ENCODE measurements around the gene PDE8B. TPM values are rescaled to one million over a fixed set of nuclear protein-coding genes. Genes with fewer than 3 reads are reported as not detected.
A peak's percentile ranks its signal among the peaks of the same experiment; 100 is the strongest.

PDE8B gene
- total RNA-seq: 1 to 10 TPM; 1.1 to 3.9 (median 1.5) TPM

GRCh38 chr5:77210091-77210963, at the start of gene PDE8B:
TSS of gene PDE8B (plus strand) at chr5:77210680. CDS start at chr5:77210926, 246 bp downstream.
- H3K9me3 ChIP-seq: no peaks in the 10 kb centered on the region
- TF ChIP-seq POLR2AphosphoS5 (IDR thresholded peaks at IDR 0.05) (no peak), CTCF (IDR thresholded peaks at IDR 0.05) (no peak), EP300 (IDR thresholded peaks at IDR 0.05) (no peak), POLR2A (IDR thresholded peaks at IDR 0.05) (no peak)
- H3K27me3 ChIP-seq: peaks cover 46% of the 10 kb centered on the region
- peak within 1 kb of the TSS; percentile 73 for H3K4me3 ChIP-seq
- 5% methylated on average over 16 of the region's 110 CpGs for WGBS
- H3K27ac ChIP-seq: no peak within 1 kb of the TSS
- no peak for DNase-seq (ENCODE audit: low spot score in 2 of 2)
- H3K4me1 ChIP-seq: peaks cover 18% of the 10 kb centered on the region
- H3K36me3 ChIP-seq: no peaks in the 10 kb centered on the region

- WGBS: 73% methylated on average over 2 of the region's 2 CpGs
- no peak overlapping the region for H3K27ac ChIP-seq
- no peaks in the 10 kb centered on the region for H3K36me3 ChIP-seq
- TF ChIP-seq EP300 (IDR thresholded peaks at IDR 0.05) (no peak), POLR2A (IDR thresholded peaks at IDR 0.05) (no peak), CTCF (IDR thresholded peaks at IDR 0.05) (no peak), POLR2AphosphoS5 (IDR thresholded peaks at IDR 0.05) (no peak)
- H3K4me1 ChIP-seq: peaks cover 14% of the 10 kb centered on the region
- H3K4me3 ChIP-seq: no peak overlapping the region
- H3K9me3 ChIP-seq: no peaks in the 10 kb centered on the region
- no peak for DNase-seq (ENCODE audit: low spot score in 2 of 2)
- H3K27me3 ChIP-seq: no peaks in the 10 kb centered on the region
These were observed 47.0 kb upstream of the PDE8B start for GRCh38 chr5:77163453-77163852.

- DNase-seq (ENCODE audit: low spot score in 2 of 2): no peak
- H3K27me3 ChIP-seq: no peaks in the 10 kb centered on the region
- no peaks in the 10 kb centered on the region for H3K36me3 ChIP-seq
- H3K4me3 ChIP-seq: no peak overlapping the region
- TF ChIP-seq CTCF (IDR thresholded peaks at IDR 0.05) (no peak), POLR2A (IDR thresholded peaks at IDR 0.05) (no peak), EP300 (IDR thresholded peaks at IDR 0.05) (no peak), POLR2AphosphoS5 (IDR thresholded peaks at IDR 0.05) (no peak)
- no peaks in the 10 kb centered on the region for H3K9me3 ChIP-seq
- H3K27ac ChIP-seq: peak overlapping the region; percentile 62
- peaks cover 24% of the 10 kb centered on the region for H3K4me1 ChIP-seq
These were observed 43.4 kb upstream of the PDE8B start for GRCh38 chr5:77167063-77167462.

- 23% methylated on average over 4 of the region's 4 CpGs for WGBS
- H3K36me3 ChIP-seq: no peaks in the 10 kb centered on the region
- peaks cover 24% of the 10 kb centered on the region for H3K4me1 ChIP-seq
- H3K4me3 ChIP-seq: no peak overlapping the region
- no peaks in the 10 kb centered on the region for H3K27me3 ChIP-seq
- DNase-seq (ENCODE audit: low spot score in 2 of 2): no peak
- no peaks in the 10 kb centered on the region for H3K9me3 ChIP-seq
- peak overlapping the region; percentile 62 for H3K27ac ChIP-seq
- no peak for TF ChIP-seq POLR2A (IDR thresholded peaks at IDR 0.05)
- TF ChIP-seq POLR2AphosphoS5 (IDR thresholded peaks at IDR 0.05): no peak
- TF ChIP-seq CTCF (IDR thresholded peaks at IDR 0.05): no peak
- no peak for TF ChIP-seq EP300 (IDR thresholded peaks at IDR 0.05)
These were observed 42.8 kb upstream of the PDE8B start for GRCh38 chr5:77167695-77168121.

GRCh38 chr5:77168161-77168878, 42.2 kb upstream of the PDE8B start:
- no peak overlapping the region for H3K4me3 ChIP-seq
- no peaks in the 10 kb centered on the region for H3K27me3 ChIP-seq
- peaks cover 24% of the 10 kb centered on the region for H3K4me1 ChIP-seq
- H3K36me3 ChIP-seq: no peaks in the 10 kb centered on the region
- no peak for TF ChIP-seq EP300 (IDR thresholded peaks at IDR 0.05)
- no peak for TF ChIP-seq CTCF (IDR thresholded peaks at IDR 0.05)
- TF ChIP-seq POLR2A (IDR thresholded peaks at IDR 0.05): no peak
- TF ChIP-seq POLR2AphosphoS5 (IDR thresholded peaks at IDR 0.05): no peak
- H3K27ac ChIP-seq: peak overlapping the region; percentile 62
- 32% methylated on average over 3 of the region's 9 CpGs for WGBS
- H3K9me3 ChIP-seq: no peaks in the 10 kb centered on the region
- peak in 1 of 2 donors; percentile 77 for DNase-seq (ENCODE audit: low spot score in 2 of 2)

Data from suprapubic skin (tissue), 4 donors.